HEK293 (cell line): ENCODE measurements around the gene ACVRL1.

Experiments used
- CTCF ChIA-PET: fragments of 350-600 bp; formaldehyde crosslinking; extraction: SDS; loops from one replicate; lab custom pipeline; 2021; ENCODE audit warnings: antibody characterized with exemption; lab: Yijun Ruan, JAX
- POLR2A ChIA-PET: fragments of 300-600 bp; formaldehyde crosslinking; extraction: SDS; loops from one replicate; lab custom pipeline; 2020; ENCODE audit warnings: antibody characterized with exemption, inconsistent platforms; lab: Yijun Ruan, JAX
- H3K27ac ChIP-seq: fragments of 200-500 bp; sonication (Bioruptor generic); 2 replicates; pipeline ENCODE4 v1.5.1; 2014; ENCODE audit warnings: low read depth, low read length, control low read depth, inconsistent platforms; ENCODE audit errors: extremely low read depth
- H3K36me3 ChIP-seq, 2 experiments: fragments of 200-500 bp in 1 of 2; sonication (Bioruptor generic) in 1 of 2; 1 replicate in 1 of 2; 2 replicates in 1 of 2; pipeline ENCODE4 v1.5.1; 2014 to 2017; ENCODE audit warnings: inconsistent platforms in 2 of 2, low read length in 2 of 2; ENCODE audit not compliant: control insufficient read depth in 2 of 2, insufficient read depth in 1 of 2
- H3K4me1 ChIP-seq: fragments of 200-500 bp; sonication (Bioruptor generic); 2 replicates; pipeline ENCODE4 v1.5.1; 2014; ENCODE audit warnings: mild to moderate bottlenecking, low read length, inconsistent platforms; ENCODE audit not compliant: control insufficient read depth, insufficient read depth
- H3K4me3 ChIP-seq: 2 replicates; pipeline ENCODE4 v1.5.1; 2011; ENCODE audit warnings: low read depth, mild to moderate bottlenecking, control low read depth, low read length, moderate library complexity
- H3K9me3 ChIP-seq: fragments of 200-500 bp; sonication (Bioruptor generic); 2 replicates; pipeline ENCODE4 v1.5.1; 2014; ENCODE audit warnings: low read depth, low read length, inconsistent platforms; ENCODE audit not compliant: control insufficient read depth, insufficient read depth
- EGR2 ChIP-seq: fragments of 450-650 bp; formaldehyde crosslinking; IDR thresholded peaks from 2 replicates; pipeline ENCODE4 v1.5.1; 2016; ENCODE audit warnings: low read depth, missing biosample characterization, missing genetic modification characterization
- INSM2 ChIP-seq: fragments of 450-650 bp; formaldehyde crosslinking; IDR thresholded peaks from 2 replicates; pipeline ENCODE4 v1.5.1; 2016; ENCODE audit warnings: missing biosample characterization, missing genetic modification characterization
- OSR2 ChIP-seq: fragments of 450-650 bp; formaldehyde crosslinking; IDR thresholded peaks from 2 replicates; pipeline ENCODE4 v1.5.1; 2016; ENCODE audit warnings: missing biosample characterization, missing genetic modification characterization
- ZBTB20 ChIP-seq: fragments of 450-650 bp; formaldehyde crosslinking; IDR thresholded peaks from 2 replicates; pipeline ENCODE4 v1.5.1; 2016; ENCODE audit warnings: missing biosample characterization, missing genetic modification characterization
- ZBTB49 ChIP-seq: fragments of 450-650 bp; formaldehyde crosslinking; IDR thresholded peaks from 2 replicates; pipeline ENCODE4 v1.5.1; 2016; ENCODE audit warnings: missing biosample characterization, missing genetic modification characterization, low read depth
- ZBTB8A ChIP-seq: fragments of 450-650 bp; formaldehyde crosslinking; IDR thresholded peaks from 2 replicates; pipeline ENCODE4 v1.5.1; 2016; ENCODE audit warnings: missing biosample characterization, missing genetic modification characterization
- ZFHX2 ChIP-seq: fragments of 450-650 bp; formaldehyde crosslinking; conservative IDR thresholded peaks from 2 replicates; pipeline ENCODE4 v1.5.1; 2016; ENCODE audit warnings: missing biosample characterization, missing genetic modification characterization
- ZFP37 ChIP-seq: fragments of 450-650 bp; formaldehyde crosslinking; IDR thresholded peaks from 2 replicates; pipeline ENCODE4 v1.5.1; 2016; ENCODE audit warnings: missing biosample characterization, missing genetic modification characterization
- ZNF155 ChIP-seq: fragments of 450-650 bp; formaldehyde crosslinking; IDR thresholded peaks from 2 replicates; pipeline ENCODE4 v1.5.1; 2016; ENCODE audit warnings: missing biosample characterization, missing genetic modification characterization
- ZNF311 ChIP-seq: fragments of 450-650 bp; formaldehyde crosslinking; IDR thresholded peaks from 2 replicates; pipeline ENCODE4 v1.5.1; 2017; ENCODE audit warnings: missing biosample characterization, missing genetic modification characterization, borderline replicate concordance
- ZNF366 ChIP-seq: fragments of 450-650 bp; formaldehyde crosslinking; conservative IDR thresholded peaks from 2 replicates; pipeline ENCODE4 v1.5.1; 2016; ENCODE audit warnings: missing biosample characterization, missing genetic modification characterization
- ZNF423 ChIP-seq: fragments of 450-650 bp; formaldehyde crosslinking; IDR thresholded peaks from 2 replicates; pipeline ENCODE4 v1.5.1; 2016; ENCODE audit warnings: missing biosample characterization, missing genetic modification characterization
- ZNF488 ChIP-seq: fragments of 450-650 bp; formaldehyde crosslinking; IDR thresholded peaks from 2 replicates; pipeline ENCODE4 v1.5.1; 2016; ENCODE audit warnings: missing biosample characterization, missing genetic modification characterization
- TF ChIP-seq, protein P1 (sequence below): fragments of 450-650 bp; formaldehyde crosslinking; IDR thresholded peaks from 2 replicates; pipeline ENCODE4 v1.5.1; 2017; ENCODE audit warnings: missing biosample characterization, mild to moderate bottlenecking, missing genetic modification characterization, moderate library complexity
- TF ChIP-seq, protein P2 (sequence below): fragments of 450-650 bp; formaldehyde crosslinking; IDR thresholded peaks from 2 replicates; pipeline ENCODE4 v1.5.1; 2017; ENCODE audit warnings: missing biosample characterization, missing genetic modification characterization

The ACVRL1 gene

GRCh38 chr12:51934080-51934479 lies 26.8 kb downstream of the ACVRL1 start:
- CTCF ChIA-PET: interaction anchor here (0.6 to 1.7 kb wide), 4 partner anchors 11 to 1871 kb away, joined by 3 to 7 read pairs (median 4); no protein-coding TSS in a partner anchor
- POLR2A ChIA-PET: interaction anchor here (0.7 kb wide), 1 partner anchor 135 kb away, joined by 3 read pairs; the partner anchor contains the start of gene ATG101
- H3K27ac ChIP-seq: no peak overlapping the region

DNA sequence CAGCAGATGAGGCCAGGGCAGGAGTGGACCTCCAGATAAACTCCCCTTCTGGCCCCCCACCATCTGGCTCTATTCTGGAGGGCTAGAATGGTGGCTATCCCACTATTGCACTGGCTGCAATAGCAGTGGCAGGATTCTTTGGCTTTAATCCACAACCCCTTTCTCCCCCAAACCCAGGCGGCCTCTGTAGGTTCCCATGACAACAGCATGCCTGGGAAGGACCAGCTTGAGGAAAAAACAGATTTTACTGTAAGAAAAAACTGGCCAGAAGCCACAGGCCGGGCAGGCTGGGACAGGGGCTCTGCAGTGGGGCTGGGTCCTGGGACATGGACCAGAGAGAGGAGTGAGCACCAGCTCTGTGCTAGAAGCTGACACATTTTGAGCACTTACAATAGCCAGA lies 30.6 kb downstream of the ACVRL1 start:
- no peak overlapping the region for H3K4me3 ChIP-seq
- H3K27ac ChIP-seq: no peak overlapping the region
- H3K4me1 ChIP-seq: peaks cover 13% of the 10 kb centered on the region
- TF ChIP-seq, protein P1, sequence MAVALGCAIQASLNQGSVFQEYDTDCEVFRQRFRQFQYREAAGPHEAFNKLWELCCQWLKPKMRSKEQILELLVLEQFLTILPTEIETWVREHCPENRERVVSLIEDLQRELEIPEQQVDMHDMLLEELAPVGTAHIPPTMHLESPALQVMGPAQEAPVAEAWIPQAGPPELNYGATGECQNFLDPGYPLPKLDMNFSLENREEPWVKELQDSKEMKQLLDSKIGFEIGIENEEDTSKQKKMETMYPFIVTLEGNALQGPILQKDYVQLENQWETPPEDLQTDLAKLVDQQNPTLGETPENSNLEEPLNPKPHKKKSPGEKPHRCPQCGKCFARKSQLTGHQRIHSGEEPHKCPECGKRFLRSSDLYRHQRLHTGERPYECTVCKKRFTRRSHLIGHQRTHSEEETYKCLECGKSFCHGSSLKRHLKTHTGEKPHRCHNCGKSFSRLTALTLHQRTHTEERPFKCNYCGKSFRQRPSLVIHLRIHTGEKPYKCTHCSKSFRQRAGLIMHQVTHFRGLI: no peak
- TF ChIP-seq ZNF423 (tag by site-specific recombination) (no peak), ZNF488 (tag by site-specific recombination) (no peak), OSR2 (tag by site-specific recombination) (no peak), ZNF366 (no peak), ZFP37 (tag by site-specific recombination) (no peak), ZNF311 (tag by site-specific recombination) (no peak), ZNF155 (no peak), ZBTB20 (tag by site-specific recombination) (no peak), ZBTB49 (tag by site-specific recombination) (no peak)
- TF ChIP-seq, protein P2, sequence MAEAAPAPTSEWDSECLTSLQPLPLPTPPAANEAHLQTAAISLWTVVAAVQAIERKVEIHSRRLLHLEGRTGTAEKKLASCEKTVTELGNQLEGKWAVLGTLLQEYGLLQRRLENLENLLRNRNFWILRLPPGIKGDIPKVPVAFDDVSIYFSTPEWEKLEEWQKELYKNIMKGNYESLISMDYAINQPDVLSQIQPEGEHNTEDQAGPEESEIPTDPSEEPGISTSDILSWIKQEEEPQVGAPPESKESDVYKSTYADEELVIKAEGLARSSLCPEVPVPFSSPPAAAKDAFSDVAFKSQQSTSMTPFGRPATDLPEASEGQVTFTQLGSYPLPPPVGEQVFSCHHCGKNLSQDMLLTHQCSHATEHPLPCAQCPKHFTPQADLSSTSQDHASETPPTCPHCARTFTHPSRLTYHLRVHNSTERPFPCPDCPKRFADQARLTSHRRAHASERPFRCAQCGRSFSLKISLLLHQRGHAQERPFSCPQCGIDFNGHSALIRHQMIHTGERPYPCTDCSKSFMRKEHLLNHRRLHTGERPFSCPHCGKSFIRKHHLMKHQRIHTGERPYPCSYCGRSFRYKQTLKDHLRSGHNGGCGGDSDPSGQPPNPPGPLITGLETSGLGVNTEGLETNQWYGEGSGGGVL (tag by site-specific recombination): no peak
- CTCF ChIA-PET: interaction anchor here (0.7 to 0.8 kb wide), 3 partner anchors 14 to 33 kb away, joined by 3 to 4 read pairs (median 3); no protein-coding TSS in a partner anchor
- POLR2A ChIA-PET: no interaction called here
- H3K9me3 ChIP-seq: no peaks in the 10 kb centered on the region
- H3K36me3 ChIP-seq: no peaks in the 10 kb centered on the region

More at GRCh38 chr12:51934080-51934479, 26.8 kb downstream of the ACVRL1 start:
- TF ChIP-seq ZBTB8A (tag by site-specific recombination) (no peak), EGR2 (tag by site-specific recombination) (peak; percentile 68), ZFHX2 (tag by site-specific recombination) (peak; percentile 71), INSM2 (no peak)
- no peaks in the 10 kb centered on the region for H3K9me3 ChIP-seq
- H3K4me3 ChIP-seq: no peak overlapping the region
- no peaks in the 10 kb centered on the region for H3K4me1 ChIP-seq
- H3K36me3 ChIP-seq: no peaks in the 10 kb centered on the region
